ENCODE measurements around the gene RAD51B.
"Not testable (repeated sequence)": the region's sequence is repeated elsewhere in the genome, so short reads cannot be mapped to it uniquely, and the experiment has no call there.

The RAD51B gene

GRCh38 chr14:67819563-67820421 is at the start of gene RAD51B:
Gene RAD51B (plus strand): TSS chr14:67819779.
- DNase-seq: peak; percentile 81

GRCh38 chr14:67773844-67774377 is 45.7 kb upstream of the RAD51B start:
- DNase-seq: no peak

DNA sequence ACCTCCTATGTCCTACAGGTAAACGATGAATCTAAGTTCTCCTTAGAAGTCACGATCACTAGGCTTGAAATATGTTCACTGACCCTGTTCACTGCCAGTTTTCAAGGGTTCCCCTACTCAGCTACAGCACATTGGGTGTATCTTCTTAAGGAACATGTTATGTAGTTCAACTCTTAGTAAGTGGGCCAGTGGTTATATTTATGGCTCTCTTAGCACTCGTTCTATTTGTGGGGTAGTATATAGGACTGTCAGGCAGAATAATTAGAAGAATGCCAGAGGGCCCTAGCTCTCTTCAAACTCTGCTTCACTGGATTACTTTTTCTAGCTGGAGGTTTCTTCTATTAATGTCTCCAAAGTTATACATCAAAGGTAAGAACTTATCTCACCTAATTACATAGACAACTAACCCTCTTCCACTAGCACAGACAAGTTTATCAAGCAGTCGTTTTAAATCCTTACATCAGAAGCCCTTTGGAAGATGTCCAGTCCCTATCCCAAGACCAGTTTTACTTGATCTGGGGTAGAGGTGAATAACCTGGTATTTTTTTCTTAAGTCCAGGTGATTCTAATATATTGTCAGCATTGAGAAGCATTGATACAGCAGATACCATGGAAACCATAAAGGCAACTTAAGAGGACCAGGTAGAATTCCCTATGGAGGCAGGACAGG is 42.8 kb upstream of the RAD51B start:
- DNase-seq: no peak

DNA sequence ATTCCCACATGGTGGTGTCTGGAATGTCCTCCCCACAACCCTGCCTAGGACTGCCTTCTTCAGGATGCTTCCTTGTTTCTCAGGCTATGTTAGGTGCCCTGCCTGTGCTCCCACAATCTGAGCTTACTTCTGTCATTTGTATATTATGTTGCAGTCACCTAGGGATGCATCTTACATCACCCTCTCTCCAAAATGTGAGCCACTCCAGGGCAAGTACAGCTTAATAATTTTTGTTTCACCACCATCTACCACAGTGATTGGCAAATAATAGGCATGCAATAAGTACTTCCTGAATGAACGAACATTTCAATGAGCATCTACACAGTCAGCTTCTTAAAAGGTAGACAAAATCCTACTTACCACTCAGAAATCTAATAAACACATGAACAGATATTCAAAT is 40.8 kb upstream of the RAD51B start:
- DNase-seq: no peak

DNA sequence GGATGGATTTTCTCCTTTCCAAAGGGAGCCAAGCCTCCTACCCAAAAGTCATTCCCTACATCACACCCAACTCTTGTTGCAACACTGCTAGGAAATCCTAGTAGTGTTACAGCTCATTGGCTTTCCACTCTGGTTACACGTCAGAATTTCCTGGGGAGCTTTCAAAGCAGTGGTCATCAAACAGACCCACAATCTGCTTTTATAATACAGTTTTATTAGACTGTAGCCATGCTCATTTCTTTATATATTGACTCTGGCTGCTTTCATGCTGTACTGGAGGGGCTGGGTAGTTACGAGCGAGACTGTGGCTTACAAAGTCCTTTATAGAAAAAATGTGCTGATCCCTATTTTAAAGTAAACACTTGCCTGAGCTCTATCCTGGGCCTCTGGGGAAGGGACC is 37.5 kb upstream of the RAD51B start:
- DNase-seq: no peak

- no peak for DNase-seq
These were observed 35.2 kb upstream of the RAD51B start for GRCh38 chr14:67784244-67784823.

- DNase-seq: no peak
These were observed 34.1 kb upstream of the RAD51B start for GRCh38 chr14:67785270-67786109.

DNA sequence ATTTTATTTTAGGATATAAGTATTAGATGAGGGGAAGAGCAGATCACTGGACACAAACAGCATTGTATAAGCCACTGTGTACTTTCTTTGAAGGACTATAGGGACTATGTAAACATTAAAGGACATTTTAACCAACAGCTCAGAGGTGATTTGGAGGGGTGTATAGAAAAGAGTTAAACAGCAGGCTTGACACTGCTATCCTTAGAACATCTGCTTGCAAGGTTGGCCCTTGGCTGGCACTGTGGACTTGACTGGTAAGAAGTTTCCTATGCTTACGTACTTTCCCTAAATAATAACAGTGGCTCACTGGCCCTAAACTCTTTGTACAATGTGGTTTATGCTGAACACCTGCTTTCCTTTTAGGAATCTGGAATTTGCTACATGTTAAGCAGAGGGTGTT is 31.9 kb upstream of the RAD51B start:
- DNase-seq: no peak

- no peak for DNase-seq
These were observed 20.8 kb upstream of the RAD51B start for GRCh38 chr14:67798731-67799130.

DNA sequence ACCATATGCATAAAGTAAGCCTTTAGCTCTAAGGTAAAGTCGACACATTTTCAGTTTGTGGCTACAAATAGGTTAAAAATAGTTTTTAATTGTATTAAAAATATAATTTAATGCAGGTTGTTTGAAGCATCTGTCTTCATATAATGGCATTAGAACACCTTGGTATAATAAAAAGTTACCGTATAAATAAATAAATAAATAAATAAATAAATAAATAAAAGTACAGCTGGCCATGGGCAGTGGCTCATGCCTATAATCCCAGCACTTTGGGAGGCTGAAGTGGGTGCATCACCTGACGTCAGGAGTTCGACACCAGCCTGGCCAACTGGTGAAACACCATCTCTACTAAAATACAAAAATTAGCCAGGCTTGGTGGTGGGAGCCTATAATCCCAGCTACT is 18.8 kb upstream of the RAD51B start:
- no peak for DNase-seq

GRCh38 chr14:67806246-67806645 is 13.3 kb upstream of the RAD51B start:
- no peak for DNase-seq

DNA sequence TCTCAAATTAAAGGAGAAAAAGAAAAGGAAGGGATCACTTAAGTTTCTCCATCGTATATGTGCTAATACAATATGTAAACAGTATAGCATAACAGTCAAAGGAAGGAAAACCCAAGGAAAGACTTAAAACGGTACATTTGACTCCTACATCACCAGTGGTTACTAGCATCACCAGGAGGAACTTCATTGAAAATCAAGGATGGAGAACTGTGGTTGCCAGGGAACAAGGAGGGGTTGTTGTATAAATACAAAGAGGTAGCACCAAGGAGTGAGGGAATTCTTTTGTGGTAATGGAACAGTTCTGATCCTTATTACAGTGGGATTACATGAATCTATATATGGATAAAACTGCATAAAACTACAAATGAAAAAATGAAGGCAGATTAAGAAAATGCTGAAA is 4.8 kb upstream of the RAD51B start:
- no peak for DNase-seq

- DNase-seq: no peak
These were observed 3.9 kb upstream of the RAD51B start for GRCh38 chr14:67815573-67816225.

DNA sequence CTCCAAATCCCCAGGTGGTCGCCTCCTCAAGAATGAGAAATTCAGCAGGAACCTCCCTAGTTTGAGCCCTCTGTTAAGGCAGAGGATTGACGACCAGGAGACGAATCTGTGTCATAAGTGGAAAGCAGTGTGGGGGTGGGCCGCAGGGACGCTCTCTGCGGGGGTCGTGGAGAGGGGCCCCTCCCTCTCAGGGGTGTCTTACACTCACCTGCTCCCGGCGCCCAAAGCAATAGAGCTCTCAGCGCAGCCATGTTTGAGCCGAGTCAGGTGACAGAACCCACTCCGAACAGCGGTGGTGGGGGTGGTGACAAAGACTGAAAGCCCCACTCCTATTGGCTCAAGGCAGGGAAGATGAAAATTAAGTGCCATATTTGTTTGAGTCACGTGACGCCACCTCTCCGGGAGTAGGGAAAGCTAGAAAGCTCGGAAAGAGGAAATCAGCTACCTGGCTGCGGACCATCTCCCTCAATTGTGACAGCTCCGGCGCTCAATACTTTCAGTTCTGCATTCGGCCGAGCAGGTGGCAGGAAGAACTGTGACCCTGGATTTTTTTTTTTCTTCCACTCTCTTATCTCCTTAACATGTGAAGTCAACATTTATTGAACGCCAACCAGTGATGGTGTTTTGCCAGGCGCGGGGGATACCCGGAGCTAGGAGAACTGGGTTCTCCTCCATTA is 3.1 kb upstream of the RAD51B start, which contains the start of gene ZFYVE26:
Gene ZFYVE26 (minus strand): TSS at position 265 of the 677 bp plus-strand sequence. CDS start 627 bp downstream, outside the sequence.
- peak; percentile 82 for DNase-seq

GRCh38 chr14:67817750-67818438 is 1.7 kb upstream of the RAD51B start:
- DNase-seq: no peak

DNA sequence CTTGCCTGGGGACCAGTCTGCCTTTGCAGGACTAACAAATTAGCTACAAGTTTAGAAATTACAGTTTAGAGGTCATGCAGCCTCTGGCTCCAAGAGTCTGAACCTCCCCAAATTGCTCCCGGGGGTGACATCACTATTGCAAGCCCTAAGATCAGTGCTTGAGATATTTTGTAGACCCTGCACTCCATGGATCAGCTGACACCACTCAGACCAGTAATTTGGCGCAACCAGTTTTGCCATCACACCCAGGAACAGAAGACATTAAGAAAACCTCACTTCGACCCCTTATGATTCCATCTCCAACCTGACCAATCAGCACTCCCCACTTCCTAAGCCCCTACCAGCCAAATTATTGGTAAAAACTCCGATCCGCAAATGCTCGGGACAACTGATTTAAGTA is 1.1 kb upstream of the RAD51B start:
- DNase-seq: not testable (repeated sequence)

DNA sequence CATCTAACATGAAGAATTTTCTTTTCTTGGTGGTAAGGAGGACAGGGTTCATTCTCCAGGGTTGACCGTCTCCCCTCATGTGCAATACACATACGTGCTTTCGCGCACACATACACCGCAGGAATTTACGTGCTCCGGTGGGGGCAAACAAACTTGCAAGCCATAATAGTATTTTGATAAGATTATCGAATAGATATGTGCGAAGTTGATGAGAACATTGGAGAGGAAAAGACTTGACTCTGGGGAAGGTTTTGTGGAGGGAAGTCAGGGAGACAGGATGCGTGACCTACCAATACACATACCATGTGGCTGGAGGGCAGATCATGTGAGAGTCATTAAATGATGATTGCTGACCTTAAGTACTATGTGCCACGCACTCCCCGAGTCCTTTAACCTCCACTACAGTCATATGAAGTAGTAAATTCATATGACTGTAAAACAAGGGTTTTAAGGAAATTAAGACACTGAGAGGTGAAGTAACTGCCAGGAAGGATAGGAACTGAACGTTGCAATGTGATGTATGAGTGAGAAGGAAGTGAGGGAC is 921 bp downstream of the RAD51B start:
- no peak for DNase-seq

DNA sequence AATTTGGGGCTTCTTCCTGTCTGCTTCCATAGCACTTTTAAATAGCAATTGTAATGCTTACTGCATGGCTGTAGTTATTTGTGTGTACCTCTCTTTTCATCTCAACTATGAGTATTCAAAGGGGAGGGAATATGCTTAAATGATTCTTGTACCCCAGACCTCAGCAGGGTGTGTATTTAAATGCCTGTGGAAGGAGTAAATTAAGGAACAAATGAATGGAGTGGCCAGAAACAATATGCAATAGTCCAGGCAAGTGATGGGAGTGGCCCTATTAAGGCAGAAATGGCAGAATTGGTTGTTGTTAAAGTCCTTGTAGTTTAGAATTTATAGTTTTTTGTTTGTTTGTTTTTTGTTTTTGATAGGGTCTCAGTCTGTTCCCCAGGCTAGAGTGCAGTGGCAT is 1.5 kb downstream of the RAD51B start:
- no peak for DNase-seq

- no peak for DNase-seq
These were observed 11.5 kb downstream of the RAD51B start for GRCh38 chr14:67831113-67831512.

- DNase-seq: no peak
These were observed 13.8 kb downstream of the RAD51B start for GRCh38 chr14:67833403-67833802.

- DNase-seq: no peak
These were observed 16.0 kb downstream of the RAD51B start for GRCh38 chr14:67835596-67835995.

Data from activated T-cell treated with anti-CD3 and anti-CD28 coated beads for 4 hours (primary cell).